Measurements from ENCODE around the gene ZRANB2. TPM values are rescaled to one million over a fixed set of nuclear protein-coding genes. Genes with fewer than 3 reads are reported as not detected.

Gene ZRANB2
- total and polyA plus RNA-seq, 2 of the 4 experiments (the other 2 are of a cell fraction) = 23.7 to 67.2 TPM

DNA sequence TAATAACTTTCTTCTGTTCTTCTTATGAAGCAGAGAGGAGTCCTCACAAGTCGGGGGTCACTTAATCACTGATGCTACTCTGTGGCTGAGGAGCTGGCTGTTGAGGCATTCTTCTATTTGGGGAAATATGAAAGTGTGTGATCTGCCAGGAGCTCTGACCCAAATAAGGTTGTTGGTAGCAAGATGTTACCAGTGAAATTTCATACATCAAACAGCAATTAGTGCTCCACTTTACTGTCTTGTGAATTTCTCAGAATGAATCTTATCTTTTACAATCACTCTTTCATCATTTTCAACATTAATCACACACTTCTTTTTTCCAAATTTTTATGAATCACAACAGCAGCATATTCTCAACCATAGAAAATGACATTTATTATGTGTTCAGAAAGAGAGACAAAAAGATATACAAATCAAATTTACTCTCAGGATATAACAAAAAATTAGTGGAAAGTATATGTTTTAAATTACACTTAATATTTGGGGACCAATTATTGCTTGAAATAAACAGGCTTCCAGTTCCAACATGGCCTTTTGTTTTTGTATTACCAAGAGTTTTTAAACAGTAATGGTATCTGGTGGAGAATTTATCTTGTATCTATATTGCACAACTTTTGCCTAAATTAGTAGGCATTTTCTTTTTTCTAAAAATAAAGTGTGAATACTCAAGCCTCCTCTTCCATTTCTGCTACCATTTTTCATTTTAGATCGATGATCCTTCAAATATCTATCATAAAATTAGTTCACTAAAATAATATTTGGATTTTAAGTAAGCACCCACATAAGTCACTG is 42.8 kb downstream of the ZRANB2 start:
- no TSS peak for BruUV-seq (replicated peaks)
- in situ Hi-C loops (cut with MboI; ENCODE audit: low sequenced_read_pairs) = no loop called here
- H2AK9ac ChIP-seq (replicated peaks; ENCODE audit: low read depth, low read length, poor library complexity) = no peak overlapping the region
- no peak overlapping the region for H3K23ac ChIP-seq (ENCODE audit: low read depth, low read length)
- no peak overlapping the region for H4K5ac ChIP-seq (ENCODE audit: low read depth, low read length)
- no peaks in the 10 kb centered on the region for H3K36me3 ChIP-seq (ENCODE audit: control insufficient read depth, insufficient read depth, low read length)
- no peak overlapping the region for H2AFZ ChIP-seq (replicated peaks; ENCODE audit: low read length, poor library complexity)
- WGBS, 2 experiments (ENCODE audit: extremely low coverage in 2 of 2, insufficient read length in 1 of 2) = no CpG with 5 or more reads among the region's 2 CpGs
- no peak overlapping the region for H4K8ac ChIP-seq (ENCODE audit: low read depth in 2 of 2, low read length in 2 of 2)
- no peak overlapping the region for H3K18ac ChIP-seq (ENCODE audit: low read depth, low read length)
- no peak overlapping the region for H3K4me2 ChIP-seq (ENCODE audit: low read depth, low read length)
- ATAC-seq (ENCODE audit: low read depth) (no peak), DNase-seq (no peak)
- intact Hi-C loops (cut with micrococcal nuclease) = no loop called here
- peaks cover 2% of the 10 kb centered on the region for H3K27me3 ChIP-seq (ENCODE audit: control insufficient read depth, insufficient read depth, low read length)
- no peak overlapping the region for H2AK5ac ChIP-seq (ENCODE audit: low read depth, low read length)
- H3K4ac ChIP-seq (ENCODE audit: low read depth, low read length) = no peak overlapping the region
- no peak overlapping the region for H3K4me3 ChIP-seq (ENCODE audit: insufficient read depth, low read depth, low read length)
- no peak overlapping the region for H2BK15ac ChIP-seq (ENCODE audit: low read depth, low read length)
- ChIA-PET CTCF (no interaction called here), POLR2A (ENCODE audit: unreplicated experiment) (no interaction called here)
- H3K9ac ChIP-seq (ENCODE audit: low read depth, low read length) = no peak overlapping the region
- no peak overlapping the region for H4K91ac ChIP-seq (ENCODE audit: insufficient read depth, low read depth, low read length)
- H3K56ac ChIP-seq (ENCODE audit: extremely low read depth, insufficient read depth, low read length) = no peak overlapping the region
- no peak overlapping the region for H3K27ac ChIP-seq (ENCODE audit: insufficient read depth, low read length)
- H4K20me1 ChIP-seq (ENCODE audit: insufficient read depth, low read length) = no peaks in the 10 kb centered on the region
- no peak overlapping the region for H2BK5ac ChIP-seq (ENCODE audit: low read depth, low read length, poor library complexity, severe bottlenecking)
- H3K79me1 ChIP-seq (ENCODE audit: low read depth in 1 of 2, low read length in 2 of 2) = no peaks in the 10 kb centered on the region
- no peak overlapping the region for H2BK20ac ChIP-seq (ENCODE audit: low read depth, low read length)
- dilution Hi-C loops (cut with HindIII; ENCODE audit: low sequenced_read_pairs, unreplicated experiment) = no loop called here
- H2BK120ac ChIP-seq (ENCODE audit: low read depth, low read length) = no peak overlapping the region
- no peaks in the 10 kb centered on the region for H3K9me3 ChIP-seq (ENCODE audit: control insufficient read depth, insufficient read depth, low read length)
- H3K4me1 ChIP-seq (ENCODE audit: control insufficient read depth, insufficient read depth, low read length) = no peaks in the 10 kb centered on the region
- no peaks in the 10 kb centered on the region for H3K9me1 ChIP-seq (ENCODE audit: insufficient read depth, low read length)
- H3K14ac ChIP-seq (replicated peaks; ENCODE audit: low read depth, low read length) = no peak overlapping the region
- TF ChIP-seq NFE2L2 (IDR thresholded peaks at IDR 0.05; ENCODE audit: low read depth, low read length) (no peak), CHD1 (IDR thresholded peaks at IDR 0.05; ENCODE audit: low read depth, low read length) (no peak), CEBPB (IDR thresholded peaks at IDR 0.05; ENCODE audit: low read depth, low read length) (no peak; the same call in 1 of the 2 replicates), SMC3 (IDR thresholded peaks at IDR 0.05; ENCODE audit: low read depth, low read length) (no peak), RFX5 (IDR thresholded peaks at IDR 0.05; ENCODE audit: low read depth, low read length) (no peak), MAFK (IDR thresholded peaks at IDR 0.05; ENCODE audit: low read depth, low read length) (no peak), FOS (IDR thresholded peaks at IDR 0.05; ENCODE audit: low read depth, low read length) (no peak), MXI1 (IDR thresholded peaks at IDR 0.05; ENCODE audit: borderline replicate concordance, low read depth, low read length) (no peak), POLR2A (IDR thresholded peaks at IDR 0.05; ENCODE audit: low read depth, low read length) (no peak), RAD21 (IDR thresholded peaks at IDR 0.05; ENCODE audit: low read length) (no peak), BHLHE40 (IDR thresholded peaks at IDR 0.05; ENCODE audit: low read depth, low read length) (no peak), RCOR1 (IDR thresholded peaks at IDR 0.05; ENCODE audit: insufficient replicate concordance, low read length) (no peak), MAZ (IDR thresholded peaks at IDR 0.05; ENCODE audit: borderline replicate concordance, low read depth, low read length) (no peak)
- TF ChIP-seq, protein P1, sequence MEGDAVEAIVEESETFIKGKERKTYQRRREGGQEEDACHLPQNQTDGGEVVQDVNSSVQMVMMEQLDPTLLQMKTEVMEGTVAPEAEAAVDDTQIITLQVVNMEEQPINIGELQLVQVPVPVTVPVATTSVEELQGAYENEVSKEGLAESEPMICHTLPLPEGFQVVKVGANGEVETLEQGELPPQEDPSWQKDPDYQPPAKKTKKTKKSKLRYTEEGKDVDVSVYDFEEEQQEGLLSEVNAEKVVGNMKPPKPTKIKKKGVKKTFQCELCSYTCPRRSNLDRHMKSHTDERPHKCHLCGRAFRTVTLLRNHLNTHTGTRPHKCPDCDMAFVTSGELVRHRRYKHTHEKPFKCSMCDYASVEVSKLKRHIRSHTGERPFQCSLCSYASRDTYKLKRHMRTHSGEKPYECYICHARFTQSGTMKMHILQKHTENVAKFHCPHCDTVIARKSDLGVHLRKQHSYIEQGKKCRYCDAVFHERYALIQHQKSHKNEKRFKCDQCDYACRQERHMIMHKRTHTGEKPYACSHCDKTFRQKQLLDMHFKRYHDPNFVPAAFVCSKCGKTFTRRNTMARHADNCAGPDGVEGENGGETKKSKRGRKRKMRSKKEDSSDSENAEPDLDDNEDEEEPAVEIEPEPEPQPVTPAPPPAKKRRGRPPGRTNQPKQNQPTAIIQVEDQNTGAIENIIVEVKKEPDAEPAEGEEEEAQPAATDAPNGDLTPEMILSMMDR (conservative IDR thresholded peaks at IDR 0.05; ENCODE audit: low read depth, low read length) = no peak
- TF ChIP-seq, protein P2, sequence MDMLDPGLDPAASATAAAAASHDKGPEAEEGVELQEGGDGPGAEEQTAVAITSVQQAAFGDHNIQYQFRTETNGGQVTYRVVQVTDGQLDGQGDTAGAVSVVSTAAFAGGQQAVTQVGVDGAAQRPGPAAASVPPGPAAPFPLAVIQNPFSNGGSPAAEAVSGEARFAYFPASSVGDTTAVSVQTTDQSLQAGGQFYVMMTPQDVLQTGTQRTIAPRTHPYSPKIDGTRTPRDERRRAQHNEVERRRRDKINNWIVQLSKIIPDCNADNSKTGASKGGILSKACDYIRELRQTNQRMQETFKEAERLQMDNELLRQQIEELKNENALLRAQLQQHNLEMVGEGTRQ (IDR thresholded peaks at IDR 0.05; ENCODE audit: low read depth, low read length) = no peak
- TF ChIP-seq, protein P3, sequence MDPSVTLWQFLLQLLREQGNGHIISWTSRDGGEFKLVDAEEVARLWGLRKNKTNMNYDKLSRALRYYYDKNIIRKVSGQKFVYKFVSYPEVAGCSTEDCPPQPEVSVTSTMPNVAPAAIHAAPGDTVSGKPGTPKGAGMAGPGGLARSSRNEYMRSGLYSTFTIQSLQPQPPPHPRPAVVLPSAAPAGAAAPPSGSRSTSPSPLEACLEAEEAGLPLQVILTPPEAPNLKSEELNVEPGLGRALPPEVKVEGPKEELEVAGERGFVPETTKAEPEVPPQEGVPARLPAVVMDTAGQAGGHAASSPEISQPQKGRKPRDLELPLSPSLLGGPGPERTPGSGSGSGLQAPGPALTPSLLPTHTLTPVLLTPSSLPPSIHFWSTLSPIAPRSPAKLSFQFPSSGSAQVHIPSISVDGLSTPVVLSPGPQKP (IDR thresholded peaks at IDR 0.05; ENCODE audit: borderline replicate concordance, low read depth, low read length) = no peak
